GM19455 (cell line): Measurements from ENCODE around the gene ADCY7.

ENCODE experiments used
- ATAC-seq: cut with Tn5 transposase; IDR thresholded peaks from one replicate; pipeline ENCODE4 v1.9.1; 2021; ENCODE audit not compliant: unreplicated experiment

ADCY7 gene

GRCh38 chr16:50279504-50279865, 13.1 kb downstream of the ADCY7 start:
- ATAC-seq: no peak

DNA sequence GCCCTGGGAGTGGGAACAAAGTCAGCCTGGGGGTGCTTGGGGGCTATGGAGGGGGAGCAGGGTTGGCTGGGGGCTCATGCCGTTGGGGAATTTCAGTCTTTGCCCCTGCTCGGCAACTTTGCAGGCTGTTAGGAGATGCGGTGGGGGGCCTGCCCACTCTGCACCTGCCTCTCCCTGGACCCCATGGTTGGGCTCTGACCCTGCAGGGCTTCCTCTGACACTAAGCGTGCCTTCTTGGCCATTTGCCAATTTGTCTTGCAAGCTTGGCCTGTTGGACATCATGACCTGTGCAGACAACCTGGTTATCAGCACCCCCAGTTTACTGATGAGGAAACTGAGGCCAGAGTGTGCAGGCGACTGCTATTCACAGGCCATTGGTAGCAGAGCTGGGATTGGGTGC, 14.6 kb downstream of the ADCY7 start:
- no peak for ATAC-seq

- no peak for ATAC-seq
These were observed 15.1 kb downstream of the ADCY7 start for GRCh38 chr16:50281391-50282009.

- ATAC-seq: peak; percentile 94
These were observed 15.7 kb downstream of the ADCY7 start for GRCh38 chr16:50282010-50282538.

DNA sequence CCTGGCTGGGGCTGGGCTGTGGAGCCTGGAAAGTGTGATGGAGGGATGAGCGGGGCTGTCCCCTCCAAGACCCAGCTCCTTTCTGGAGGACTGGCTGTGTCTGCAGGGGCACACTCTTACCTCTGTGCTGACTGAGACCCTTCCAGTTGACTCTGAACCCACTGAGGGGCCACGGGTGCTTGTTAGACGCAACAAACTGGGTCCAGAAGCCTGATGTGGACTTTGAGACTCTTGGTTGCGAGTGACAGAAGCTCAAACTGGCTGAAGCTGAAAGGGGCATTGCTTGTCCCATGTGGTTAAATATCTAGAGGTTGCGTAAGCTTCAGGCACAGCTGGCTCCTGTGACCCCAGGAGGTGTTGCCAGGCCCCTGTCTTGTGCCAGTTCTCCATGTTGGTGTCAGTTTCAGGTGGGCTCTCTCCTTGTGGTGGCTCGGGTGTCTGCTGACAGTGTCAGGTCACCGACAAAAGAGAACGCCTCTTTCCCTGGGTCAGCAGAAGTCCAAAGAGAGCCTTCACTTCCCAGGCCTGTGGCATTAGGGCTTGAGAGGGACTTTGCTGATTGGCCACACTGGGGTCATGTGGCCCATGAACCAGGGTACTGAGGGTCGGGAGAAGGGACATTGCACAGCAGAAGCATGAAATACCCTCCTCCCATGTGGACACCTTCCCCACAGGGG, 16.7 kb downstream of the ADCY7 start:
- ATAC-seq: no peak

DNA sequence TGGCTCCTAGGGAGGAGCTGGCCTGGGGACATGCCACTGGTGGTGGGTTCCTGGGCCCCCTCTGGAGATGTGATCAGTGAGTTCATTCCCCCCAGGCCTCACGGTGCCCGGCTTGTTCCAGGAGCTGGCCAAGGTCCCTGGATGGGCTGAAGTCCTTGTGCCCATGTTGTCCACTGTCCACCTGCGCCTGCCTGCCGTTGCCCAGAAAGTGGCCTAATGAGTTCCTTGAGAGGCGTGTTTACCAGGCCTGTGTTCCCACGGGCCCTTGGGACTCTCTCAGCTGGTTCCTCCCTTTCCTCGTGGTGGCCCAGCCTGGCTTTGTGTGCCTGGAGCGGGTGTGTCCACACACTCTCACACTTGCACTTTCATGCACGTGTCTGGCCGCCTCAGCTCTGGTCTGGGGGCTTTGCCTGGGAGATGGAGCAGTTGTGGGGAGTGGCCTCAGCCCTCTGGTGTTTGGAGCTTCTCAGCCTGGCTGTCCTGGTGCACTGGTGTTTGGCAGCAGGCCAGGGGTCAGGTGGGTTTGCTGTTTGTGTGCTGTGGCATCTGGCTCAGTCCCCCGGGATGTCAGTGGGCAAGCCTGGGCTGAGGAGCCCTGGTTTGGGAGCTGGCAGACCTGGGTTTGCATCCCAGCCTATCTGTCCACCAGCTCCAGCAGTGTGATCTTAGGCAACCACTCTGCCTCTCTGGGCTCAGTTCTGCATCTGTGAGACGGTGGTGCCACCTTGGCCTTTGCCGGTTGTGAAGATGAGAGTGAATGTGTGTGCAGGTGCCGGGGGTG, 18.0 kb downstream of the ADCY7 start:
- ATAC-seq: no peak

DNA sequence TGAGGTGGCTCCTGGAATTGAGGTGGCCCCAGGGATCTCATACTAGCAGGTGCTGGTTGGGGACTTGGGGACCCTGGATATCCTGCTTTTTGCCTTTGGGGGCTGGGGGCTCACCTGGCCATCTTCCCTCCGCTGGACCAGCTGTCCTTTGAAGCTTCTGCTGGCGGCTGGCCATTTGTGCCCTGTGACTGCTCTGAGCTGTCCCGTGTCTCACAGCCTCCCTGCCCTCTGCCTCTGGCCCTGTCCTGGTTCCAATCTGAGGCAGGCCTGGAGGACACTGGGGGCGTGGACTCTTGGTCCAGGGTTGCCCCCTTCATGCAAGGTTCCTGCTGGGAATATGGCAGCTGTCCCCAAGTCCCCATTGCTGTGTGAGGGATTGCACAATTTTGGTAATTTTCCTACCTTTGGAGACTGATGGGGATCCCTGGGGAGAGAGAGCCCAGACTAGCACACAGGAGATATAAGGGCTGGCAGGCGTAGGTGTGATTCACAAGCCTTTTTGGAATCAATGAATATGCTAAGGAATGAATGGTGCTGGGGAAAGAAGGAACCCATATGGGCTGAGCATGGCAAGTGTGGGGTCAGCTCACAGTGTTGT, 19.2 kb downstream of the ADCY7 start:
- no peak for ATAC-seq

DNA sequence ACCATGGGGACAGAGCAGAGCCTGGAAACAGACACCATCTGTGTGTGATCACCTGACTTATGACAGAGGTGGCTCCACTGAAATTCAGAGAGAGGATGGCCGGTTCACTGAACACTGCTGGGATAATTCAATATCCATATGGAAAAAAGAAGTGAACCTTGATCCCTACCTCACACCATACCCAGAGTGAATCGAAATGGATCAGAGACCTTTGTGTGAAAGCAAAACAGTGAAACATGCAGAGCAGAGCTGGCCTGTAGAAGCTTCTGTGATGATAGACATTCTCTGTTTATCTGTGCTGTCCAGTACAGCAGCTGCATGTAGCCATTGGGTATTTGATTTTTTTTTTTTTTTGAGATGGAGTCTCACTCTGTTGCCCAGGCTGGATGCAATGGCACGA, 20.3 kb downstream of the ADCY7 start:
- ATAC-seq: no peak

- no peak for ATAC-seq
These were observed 21.7 kb downstream of the ADCY7 start for GRCh38 chr16:50288026-50288425.

DNA sequence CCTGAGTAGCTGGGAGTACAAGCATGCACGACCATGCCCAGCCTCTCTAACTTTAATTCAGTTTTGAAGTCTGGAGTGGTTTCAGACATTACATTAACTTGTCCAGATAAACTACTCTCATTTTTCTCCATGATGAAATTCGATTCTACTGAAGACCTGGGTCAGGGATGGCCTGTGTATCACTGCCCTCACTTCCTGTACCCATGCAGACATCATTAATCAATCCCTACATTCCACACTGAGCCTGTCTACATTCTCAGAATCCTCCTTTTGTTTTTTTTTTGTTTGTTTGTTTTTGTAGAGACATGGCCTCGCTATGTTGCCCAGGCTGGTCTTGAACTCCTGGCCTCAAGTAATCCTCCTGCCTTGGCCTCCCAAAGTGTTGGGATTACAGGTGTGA, 22.6 kb downstream of the ADCY7 start:
- no peak for ATAC-seq

DNA sequence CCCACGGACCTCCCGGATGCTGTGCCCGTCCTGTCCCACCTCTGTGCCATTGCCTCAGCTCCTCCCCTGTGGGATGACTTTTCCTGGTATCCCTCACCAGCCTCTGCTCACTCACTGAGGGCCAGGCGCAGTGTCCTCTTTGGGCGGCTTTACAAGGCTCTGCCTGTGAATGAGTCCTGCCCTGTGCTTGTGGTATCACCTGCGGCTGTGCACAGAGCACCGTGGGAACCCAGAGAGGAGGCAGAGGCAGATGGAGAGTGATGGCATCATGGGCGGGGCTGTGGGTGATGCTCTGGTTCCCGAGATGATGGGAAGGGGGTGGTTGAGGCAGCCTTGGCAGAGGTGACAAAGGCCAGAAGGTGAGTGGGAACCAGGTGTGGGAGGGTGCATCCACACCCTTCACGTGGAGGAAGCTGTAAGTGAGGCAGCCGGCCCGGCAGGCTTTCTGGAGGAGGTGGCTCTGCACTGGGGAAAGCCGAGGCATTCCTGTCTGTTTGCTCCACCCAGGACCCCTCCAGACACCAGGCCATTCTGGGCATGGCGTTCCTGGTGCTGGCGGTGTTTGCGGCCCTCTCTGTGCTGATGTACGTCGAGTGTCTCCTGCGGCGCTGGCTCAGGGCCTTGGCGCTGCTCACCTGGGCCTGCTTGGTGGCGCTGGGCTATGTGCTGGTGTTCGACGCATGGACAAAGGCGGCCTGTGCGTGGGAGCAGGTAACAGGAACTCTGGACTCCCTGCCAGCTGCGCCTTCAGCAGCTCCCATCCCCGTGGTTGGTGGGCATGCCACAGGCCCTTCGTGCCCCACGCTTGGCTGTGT, 23.8 kb downstream of the ADCY7 start:
- no peak for ATAC-seq

GRCh38 chr16:50290856-50291255, 24.5 kb downstream of the ADCY7 start:
- no peak for ATAC-seq

GRCh38 chr16:50291719-50292565, 25.6 kb downstream of the ADCY7 start:
- ATAC-seq: no peak

DNA sequence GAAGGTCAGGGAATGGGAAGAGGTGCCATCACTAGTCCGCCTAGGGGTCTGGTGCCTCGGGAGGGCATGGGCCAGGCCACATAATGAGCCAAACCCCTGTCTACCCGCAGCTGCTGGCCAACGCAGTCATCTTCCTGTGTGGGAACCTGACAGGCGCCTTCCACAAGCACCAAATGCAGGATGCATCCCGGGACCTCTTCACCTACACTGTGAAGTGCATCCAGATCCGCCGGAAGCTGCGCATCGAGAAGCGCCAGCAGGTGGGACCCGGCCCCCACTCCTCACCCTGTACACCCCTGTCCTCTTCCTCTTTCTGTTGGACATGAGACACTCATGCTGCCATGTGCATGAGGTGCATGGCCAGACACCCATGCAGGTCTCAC, 26.2 kb downstream of the ADCY7 start:
- no peak for ATAC-seq

- no peak for ATAC-seq
These were observed 26.9 kb downstream of the ADCY7 start for GRCh38 chr16:50293041-50293783.

DNA sequence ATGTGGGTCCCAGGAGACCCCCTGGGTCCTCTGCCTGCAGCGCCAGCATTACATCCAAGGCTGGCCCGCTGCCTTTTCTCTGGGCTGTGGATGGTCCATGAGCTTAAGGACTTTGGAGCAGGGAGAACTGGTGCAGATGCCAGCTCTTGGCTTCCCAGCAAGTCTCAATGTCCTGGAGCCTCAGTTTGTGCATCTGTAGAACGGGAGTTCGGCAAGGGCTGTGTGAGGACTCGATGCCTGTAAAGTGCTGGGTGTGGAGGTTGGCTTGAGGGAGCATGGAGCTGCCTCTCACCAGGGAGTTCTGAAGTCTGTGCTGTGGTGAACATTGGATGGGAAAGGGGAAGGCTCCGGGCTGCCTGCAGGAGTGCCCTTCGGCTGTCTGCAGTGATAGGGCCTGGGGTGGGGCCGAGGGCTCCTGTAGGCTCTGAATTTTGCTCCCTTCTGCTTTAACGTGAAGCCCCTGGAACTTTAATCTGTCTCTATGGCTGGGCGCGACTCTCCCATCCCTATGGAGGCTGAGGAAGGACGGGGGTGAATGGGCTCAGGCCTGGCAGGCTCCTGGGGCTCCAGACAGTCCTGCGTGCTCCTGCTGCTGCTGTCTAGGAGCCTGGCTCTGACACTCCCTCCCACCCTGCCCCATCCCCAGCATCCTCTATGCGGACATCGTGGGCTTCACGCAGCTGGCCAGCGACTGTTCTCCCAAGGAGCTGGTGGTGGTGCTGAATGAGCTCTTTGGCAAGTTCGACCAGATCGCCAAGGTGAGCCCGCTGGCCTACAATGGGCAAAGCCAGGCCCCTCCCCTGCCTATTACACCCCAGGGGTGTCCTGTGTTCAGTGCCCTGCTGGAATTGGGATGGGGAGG, 27.9 kb downstream of the ADCY7 start:
- no peak for ATAC-seq

DNA sequence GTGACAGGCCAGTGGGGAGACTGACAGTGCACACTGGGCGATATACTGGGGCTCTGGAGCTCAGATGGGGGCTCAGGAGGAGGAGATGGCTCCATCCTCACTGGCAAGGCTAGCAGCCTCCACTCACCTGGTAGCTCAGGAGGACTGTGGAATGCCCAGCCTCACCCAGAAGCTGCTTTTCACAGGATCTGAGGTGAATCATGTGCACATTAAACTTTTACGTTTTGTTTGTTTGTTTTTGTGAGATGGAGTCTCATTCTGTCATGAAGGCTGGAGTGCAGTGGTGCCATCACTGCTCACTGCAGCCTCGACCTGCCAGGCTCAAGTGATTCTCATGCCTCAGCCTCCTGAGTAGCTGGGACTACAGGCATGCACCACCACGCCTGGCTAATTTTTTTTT, 28.6 kb downstream of the ADCY7 start:
- no peak for ATAC-seq

DNA sequence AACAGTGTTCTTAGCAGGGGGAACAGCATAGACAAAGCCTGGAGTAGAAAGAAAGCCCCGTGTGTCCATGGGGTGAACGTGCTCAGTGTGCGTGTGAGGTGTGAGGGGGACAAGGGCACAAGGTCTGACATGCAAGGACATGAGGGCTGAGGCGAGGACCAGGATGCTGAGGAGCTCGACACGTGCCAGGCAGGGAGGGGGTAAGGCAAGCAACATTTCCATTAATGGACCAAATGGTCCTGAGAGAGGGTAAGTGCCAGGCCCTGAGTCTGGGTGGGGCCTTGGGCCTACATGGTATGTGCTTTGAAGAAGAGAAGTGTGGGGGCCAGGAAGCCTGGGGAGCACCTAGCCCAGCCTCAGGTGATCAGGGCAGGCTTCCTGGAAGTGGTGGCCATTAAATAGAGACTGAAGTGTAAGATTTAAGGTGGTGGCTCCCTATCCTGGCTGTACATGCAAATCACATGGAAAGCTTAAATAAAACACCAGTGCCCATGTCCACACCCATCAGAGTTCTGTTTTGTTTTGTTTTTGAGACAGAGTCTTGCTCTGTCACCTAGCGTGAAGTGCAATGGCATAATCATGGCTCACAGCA, 29.3 kb downstream of the ADCY7 start:
- ATAC-seq: no peak
